ENCODE measurements around the gene TBX6. TPM values are rescaled to one million over a fixed set of nuclear protein-coding genes. Genes with fewer than 3 reads are reported as not detected.

The TBX6 gene
- total RNA-seq, 1 experiment from 2014 or later: 1.4 TPM

- Histone ChIP-seq H3K79me2 (ENCODE audit: insufficient read depth, low read length) (peaks cover 5% of the 10 kb centered on the region; the same call in 1 of the 2 replicates), H3K4me2 (ENCODE audit: low read length) (no peak overlapping the region), H3K4me1 (ENCODE audit: control insufficient read depth in 1 of 2, insufficient read depth in 2 of 2, low read length in 2 of 2) (peaks cover 9 to 24% of the 10 kb centered on the region in 2 experiments), H3K36me3 (ENCODE audit: control insufficient read depth in 1 of 2, insufficient read depth in 2 of 2, low read length in 2 of 2) (peaks cover 23 to 39% of the 10 kb centered on the region in 2 experiments; a peak in 3 of 4 replicates), H3K4me3 (replicated peaks in 1 of 2; ENCODE audit: low read depth in 1 of 2, low read length in 2 of 2) (no peak overlapping the region), H3K9me2 (ENCODE audit: insufficient read depth) (no peaks in the 10 kb centered on the region), H2AFZ (ENCODE audit: low read depth, low read length, poor library complexity, severe bottlenecking) (no peak overlapping the region), H3K27me3 (ENCODE audit: insufficient read depth, low read length) (no peaks in the 10 kb centered on the region), H3K9ac (ENCODE audit: low read length) (no peak overlapping the region), H4K20me1 (ENCODE audit: insufficient read depth) (no peaks in the 10 kb centered on the region), H3K27ac (ENCODE audit: low read depth, low read length) (no peak overlapping the region), H3K9me3 (ENCODE audit: control insufficient read depth in 1 of 2, insufficient read depth in 1 of 2, low read depth in 1 of 2, low read length in 2 of 2) (no peaks in the 10 kb centered on the region)
- CTCF ChIA-PET: interaction anchor here (0.6 kb wide), 1 partner anchor 344 kb away, joined by 4 read pairs; the partner anchor contains the start of gene DCTPP1
- intact Hi-C loops (cut with micrococcal nuclease): no loop called here
- POLR2A ChIA-PET: no interaction called here
- no peak for DNase-seq (ENCODE audit: low read depth, low spot score)
- ATAC-seq: no peak
- RAD21 ChIA-PET (ENCODE audit: low non-redundant PET in 1 of 2, low total read pairs in 2 of 2, uncharacterized antibody in 2 of 2, unreplicated experiment in 2 of 2): no interaction called here
- no TSS peak for BruUV-seq (replicated peaks)
- TF ChIP-seq ZBTB33 (IDR thresholded peaks at IDR 0.05; ENCODE audit: extremely low read depth, insufficient replicate concordance, low read length) (no peak), SP1 (IDR thresholded peaks at IDR 0.05; ENCODE audit: low read depth) (no peak), CBX3 (IDR thresholded peaks at IDR 0.05; ENCODE audit: low read depth) (no peak), SIN3A (IDR thresholded peaks at IDR 0.05; ENCODE audit: low read depth) (no peak), EZH2 (IDR thresholded peaks at IDR 0.05) (no peak), POLR2A (IDR thresholded peaks at IDR 0.05; ENCODE audit: borderline replicate concordance, extremely low read depth, insufficient read depth, insufficient read length) (no peak), REST (IDR thresholded peaks at IDR 0.05; ENCODE audit: low read depth) (no peak), SRF (IDR thresholded peaks at IDR 0.05; ENCODE audit: low read depth) (no peak), JUND (IDR thresholded peaks at IDR 0.05) (no peak), YY1 (IDR thresholded peaks at IDR 0.05; ENCODE audit: extremely low read depth, insufficient replicate concordance, low read depth, low read length) (no peak), CEBPB (IDR thresholded peaks at IDR 0.05; ENCODE audit: low read depth) (no peak), FOSL1 (IDR thresholded peaks at IDR 0.05; ENCODE audit: low read depth) (no peak), ATF3 (IDR thresholded peaks at IDR 0.05) (no peak), ELF1 (IDR thresholded peaks at IDR 0.05; ENCODE audit: borderline replicate concordance, low read depth) (no peak), RAD21 (IDR thresholded peaks at IDR 0.05; ENCODE audit: low read depth) (no peak), EZH2phosphoT487 (IDR thresholded peaks at IDR 0.05; ENCODE audit: borderline replicate concordance) (no peak), CTCF (IDR thresholded peaks at IDR 0.05 in 2 of 3, conservative IDR thresholded peaks at IDR 0.05 in 1 of 3; ENCODE audit: borderline replicate concordance in 1 of 3, insufficient read depth in 1 of 3, low read depth in 2 of 3, low read length in 2 of 3) (no peak), MAX (IDR thresholded peaks at IDR 0.05) (no peak), POLR2AphosphoS5 (IDR thresholded peaks at IDR 0.05; ENCODE audit: low read depth, low read length) (no peak), ZNF274 (IDR thresholded peaks at IDR 0.05; ENCODE audit: low read depth, low read length) (no peak)
Observed at GRCh38 chr16:30085820-30086219, 5.9 kb downstream of the TBX6 start.

Measured in HCT116 (cell line).